Fibroblast of upper back skin (primary cell): ENCODE results near the gene FHIP1B.
A peak's percentile ranks its signal among the peaks of the same experiment; 100 is the strongest.
"Not testable (repeated sequence)": the region's sequence is repeated elsewhere in the genome, so short reads cannot be mapped to it uniquely, and the experiment has no call there.

ENCODE experiments used
- DNase-seq: peaks from one replicate; pipeline ENCODE4 v3.0.0-alpha.2; 2013

The FHIP1B gene

GRCh38 chr11:6234387-6235107 is at the start of gene FHIP1B:
TSS of gene FHIP1B (minus strand) at chr11:6234636. CDS start at chr11:6224516, 10,120 bp downstream.
- DNase-seq, result peak; percentile 100

- DNase-seq, result no peak
These were observed 49.1 kb upstream of the FHIP1B start for GRCh38 chr11:6283453-6284023.

GRCh38 chr11:6280809-6281208 is 46.4 kb upstream of the FHIP1B start:
- DNase-seq, result not testable (repeated sequence)

- no peak for DNase-seq
These were observed 38.8 kb upstream of the FHIP1B start for GRCh38 chr11:6273188-6273587.

GRCh38 chr11:6271598-6271997 is 37.2 kb upstream of the FHIP1B start:
- no peak for DNase-seq

- DNase-seq, result no peak
These were observed 36.3 kb upstream of the FHIP1B start for GRCh38 chr11:6270584-6271246.

GRCh38 chr11:6269994-6270393 is 35.6 kb upstream of the FHIP1B start:
- DNase-seq, result no peak

- DNase-seq, result no peak
These were observed 34.4 kb upstream of the FHIP1B start for GRCh38 chr11:6268820-6269219.

- no peak for DNase-seq
These were observed 29.2 kb upstream of the FHIP1B start for GRCh38 chr11:6263662-6264061.

- no peak for DNase-seq
These were observed 25.8 kb upstream of the FHIP1B start for GRCh38 chr11:6260207-6260726.

GRCh38 chr11:6258571-6259081 is 24.2 kb upstream of the FHIP1B start:
- DNase-seq, result no peak

GRCh38 chr11:6258141-6258540 is 23.7 kb upstream of the FHIP1B start:
- DNase-seq, result no peak

GRCh38 chr11:6253197-6253596 is 18.8 kb upstream of the FHIP1B start:
- no peak for DNase-seq

GRCh38 chr11:6251990-6252473 is 17.6 kb upstream of the FHIP1B start:
- DNase-seq, result no peak

GRCh38 chr11:6251120-6251733 is 16.8 kb upstream of the FHIP1B start:
- peak; percentile 65 for DNase-seq

GRCh38 chr11:6249770-6250555 is 15.5 kb upstream of the FHIP1B start:
- DNase-seq, result peak; percentile 36

GRCh38 chr11:6248897-6249296 is 14.5 kb upstream of the FHIP1B start:
- DNase-seq, result not testable (repeated sequence)

GRCh38 chr11:6248248-6248647 is 13.8 kb upstream of the FHIP1B start:
- peak; percentile 36 for DNase-seq

GRCh38 chr11:6245536-6245935 is 11.1 kb upstream of the FHIP1B start:
- DNase-seq, result no peak

- DNase-seq, result no peak
These were observed 6.9 kb upstream of the FHIP1B start for GRCh38 chr11:6241316-6241715.

GRCh38 chr11:6240781-6241180 is 6.3 kb upstream of the FHIP1B start:
- no peak for DNase-seq

GRCh38 chr11:6240139-6240538 is 5.7 kb upstream of the FHIP1B start:
- no peak for DNase-seq
